Left renal pelvis (tissue), 4 donors: ENCODE data around the gene ACADL. TPM values are rescaled to one million over a fixed set of nuclear protein-coding genes. Genes with fewer than 3 reads are reported as not detected.
"Not testable (repeated sequence)": the region's sequence is repeated elsewhere in the genome, so short reads cannot be mapped to it uniquely, and the experiment has no call there.

Source experiments
- DNase-seq, 4 donors: peaks; one replicate each; pipeline ENCODE4 v3.0.0-alpha.2; 2013; ENCODE audit warnings: low read depth in 4 of 4, low spot score in 3 of 4
- polyA plus RNA-seq, 4 donors: library from polyadenylated mRNA; unstranded; fragments of 120-200 nt; gene quantifications; one replicate each; pipeline ENCODE4 v1.2.1, GENCODE V29; 2013; ENCODE audit not compliant: insufficient read length in 4 of 4

ACADL gene
- polyA plus RNA-seq, 4 donors, result 2.3 to 24.0 (median 18.1) TPM

- no peak for DNase-seq
These were observed 21.7 kb downstream of the ACADL start for GRCh38 chr2:210203558-210203957.

- DNase-seq, result no peak
These were observed 22.1 kb downstream of the ACADL start for GRCh38 chr2:210203147-210203546.

- DNase-seq, result no peak
These were observed 25.4 kb downstream of the ACADL start for GRCh38 chr2:210199854-210200253.

DNA sequence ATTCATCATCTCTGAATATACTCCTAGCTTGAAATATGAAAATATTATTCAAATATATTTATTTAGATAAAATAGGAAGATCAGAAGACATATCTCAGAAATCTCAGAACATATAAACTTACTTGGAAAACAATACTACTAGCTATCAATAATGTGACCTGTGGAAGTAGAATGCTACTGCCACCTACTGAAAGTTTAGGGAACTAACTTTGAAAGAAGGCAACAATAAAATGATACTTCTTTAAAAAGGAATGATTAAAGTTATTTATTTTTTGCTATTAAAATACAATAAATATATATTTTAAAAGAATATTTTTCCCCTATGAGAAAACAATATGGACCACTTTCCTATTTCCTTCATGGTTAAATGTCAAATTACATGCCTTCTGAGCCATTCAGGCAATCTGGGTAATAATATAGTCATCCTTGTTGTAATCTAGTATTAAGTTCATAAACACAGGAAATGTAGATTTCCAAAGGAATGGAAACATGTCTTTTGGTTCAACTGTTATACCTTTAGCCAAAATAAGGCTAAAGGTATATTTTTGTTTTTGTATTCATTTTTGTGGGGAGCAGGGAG, 26.0 kb downstream of the ACADL start:
- no peak for DNase-seq

DNA sequence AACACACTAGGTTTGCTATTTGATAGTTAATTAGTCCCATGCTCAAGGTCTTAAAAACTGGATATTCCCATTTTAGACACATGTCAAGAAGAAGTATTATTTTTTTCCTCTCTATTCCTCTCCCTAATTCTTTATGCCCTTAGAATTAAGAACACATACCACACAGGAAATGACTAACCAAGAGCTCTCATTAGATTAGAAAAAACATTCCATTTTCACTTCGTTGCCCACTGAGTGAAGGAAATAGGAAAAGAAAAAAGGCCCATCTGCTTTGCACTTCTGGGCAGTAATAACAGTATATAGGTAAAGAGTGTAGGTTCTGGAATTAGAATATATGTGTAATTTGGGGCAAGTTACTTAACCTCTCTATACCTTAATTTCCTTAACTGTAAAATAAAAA, 26.9 kb downstream of the ACADL start:
- DNase-seq, result no peak

DNA sequence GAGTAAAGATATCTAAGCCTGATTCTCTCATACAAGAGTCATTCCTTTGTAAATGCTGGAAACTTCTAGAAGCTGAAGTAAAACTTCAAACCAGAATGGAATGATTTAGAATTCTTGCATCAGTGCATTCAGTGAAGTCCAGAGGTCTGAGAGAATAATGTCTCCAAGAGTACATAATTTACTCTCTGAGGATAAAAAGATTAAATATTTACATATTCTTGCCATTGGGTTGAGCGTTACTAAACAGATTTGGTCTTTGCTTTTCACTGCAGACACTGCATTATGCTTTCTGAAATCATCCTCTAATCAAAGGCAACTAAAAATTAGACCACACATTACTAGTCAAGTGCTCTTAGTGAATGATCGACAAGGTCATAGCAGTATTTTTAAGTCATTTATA, 27.5 kb downstream of the ACADL start:
- DNase-seq, result no peak

DNA sequence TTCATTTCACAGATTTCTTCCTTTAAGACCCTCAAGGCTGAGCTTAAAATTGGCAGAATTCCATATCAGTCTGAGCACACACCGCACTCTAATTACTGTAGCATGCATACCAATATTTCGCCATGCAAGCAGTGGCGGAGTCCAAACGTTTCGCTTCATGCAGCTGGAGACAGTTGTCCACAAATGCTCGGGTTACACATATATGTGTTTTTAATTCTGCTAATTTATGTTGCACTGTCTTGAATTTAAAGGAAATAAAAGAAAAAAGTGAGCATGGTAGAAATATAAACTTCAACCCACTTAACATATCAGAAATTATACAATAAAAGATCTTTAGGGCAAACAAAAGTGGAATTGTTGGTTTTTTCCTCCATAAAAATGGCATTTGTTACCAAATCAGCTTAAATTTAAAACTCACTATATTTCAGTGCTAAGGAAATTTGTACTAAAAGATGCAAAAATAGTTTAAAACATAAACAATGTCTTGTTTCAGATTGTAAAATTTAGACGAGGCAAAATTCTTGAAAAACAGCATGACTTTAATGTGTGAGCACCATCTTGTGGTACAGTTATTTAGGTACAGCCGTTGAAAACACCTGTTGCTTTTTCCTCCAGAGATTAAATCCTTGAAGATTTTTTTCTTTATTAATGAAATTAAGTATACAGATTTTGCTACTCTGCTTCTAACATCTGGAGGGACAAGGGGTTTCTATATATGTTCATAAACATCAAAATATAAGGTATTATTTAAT, 30.0 kb downstream of the ACADL start:
- no peak for DNase-seq

DNA sequence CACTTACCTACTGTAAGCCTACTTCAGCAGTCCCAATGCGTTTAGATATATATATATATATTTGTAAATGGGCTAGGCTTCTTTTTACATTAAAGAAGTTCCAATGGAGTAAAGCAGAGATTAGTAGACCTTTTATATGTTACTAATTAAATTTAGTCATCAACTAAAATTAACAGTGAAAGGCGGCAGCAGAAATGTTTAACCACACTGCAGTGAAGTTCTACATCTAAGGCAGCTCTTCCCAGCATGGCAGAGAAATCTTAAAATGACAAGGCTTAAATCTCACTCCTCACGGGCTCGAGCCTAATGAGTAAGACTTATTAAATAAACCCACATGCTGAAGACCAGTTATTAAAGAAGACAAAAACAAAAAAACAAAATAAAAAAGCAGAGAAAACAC, 34.9 kb downstream of the ACADL start:
- no peak for DNase-seq

DNA sequence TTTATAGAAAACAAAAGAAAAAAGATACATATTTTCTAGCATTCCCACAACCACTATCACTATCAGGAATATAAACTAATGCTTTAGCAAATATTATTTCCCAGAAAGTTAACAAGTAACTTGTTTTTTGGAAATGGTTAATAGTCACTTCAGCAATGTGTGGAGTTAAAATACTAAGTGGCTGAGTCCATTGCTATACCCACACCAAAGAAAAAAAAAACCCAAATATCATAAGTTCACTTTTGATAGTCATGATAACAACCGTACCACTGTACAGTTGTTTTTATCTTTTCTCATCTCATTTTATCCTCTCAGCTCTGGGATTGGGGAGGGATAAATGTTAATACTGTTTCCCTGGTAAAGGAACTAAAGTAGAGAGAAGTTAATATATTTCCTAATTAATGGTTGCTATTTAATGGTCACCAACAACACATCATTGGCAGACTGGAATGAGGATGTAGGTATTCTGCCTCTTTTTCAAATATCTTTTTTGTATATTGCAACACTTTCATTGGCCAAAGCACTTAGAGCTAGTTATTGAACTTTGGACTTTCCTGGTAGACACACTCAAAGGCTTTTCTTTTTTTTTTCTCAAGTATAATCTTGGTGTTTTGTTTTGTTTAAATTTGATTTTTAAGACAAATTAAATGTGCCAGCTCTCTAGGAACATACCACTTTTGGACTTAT, 35.7 kb downstream of the ACADL start:
- no peak for DNase-seq

GRCh38 chr2:210188755-210189154, 36.5 kb downstream of the ACADL start:
- no peak for DNase-seq

DNA sequence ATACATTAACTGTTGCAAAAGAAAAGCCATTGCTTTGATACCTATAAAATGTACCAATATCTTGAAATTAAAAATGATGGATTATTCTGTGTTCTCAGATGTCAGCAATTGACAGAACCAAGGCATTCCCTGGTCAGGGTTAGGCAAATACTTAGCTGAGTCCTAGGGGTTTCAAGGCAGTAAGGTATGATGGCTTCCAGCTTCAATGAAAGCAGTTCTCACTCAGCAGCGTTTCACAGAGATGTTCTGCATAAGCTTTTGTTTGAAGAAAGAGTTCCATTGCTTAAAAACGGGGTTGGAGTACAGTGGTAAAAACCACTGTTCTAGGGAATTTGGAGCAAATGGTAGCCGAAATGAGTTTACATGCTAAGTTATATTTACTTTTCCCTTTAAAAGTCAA, 37.1 kb downstream of the ACADL start:
- no peak for DNase-seq

DNA sequence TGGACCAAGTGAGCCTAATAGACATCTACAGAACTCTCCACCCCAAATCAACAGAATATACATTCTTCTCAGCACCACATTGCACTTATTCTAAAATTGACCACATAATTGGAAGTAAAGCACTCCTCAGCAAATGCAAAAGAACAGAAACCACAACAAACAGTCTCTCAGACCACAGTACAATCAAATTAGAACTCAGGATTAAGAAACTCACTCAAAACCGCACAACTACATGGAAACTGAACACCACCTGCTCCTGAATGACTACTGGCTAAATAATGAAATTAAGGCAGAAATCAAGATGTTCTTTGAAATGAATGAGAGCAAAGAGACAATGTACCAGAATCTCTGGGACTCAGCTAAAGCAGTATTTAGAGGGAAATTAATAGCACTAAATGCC, 41.3 kb downstream of the ACADL start:
- DNase-seq, result not testable (repeated sequence)

- not testable (repeated sequence) for DNase-seq
These were observed 43.6 kb downstream of the ACADL start for GRCh38 chr2:210181606-210182088.

DNA sequence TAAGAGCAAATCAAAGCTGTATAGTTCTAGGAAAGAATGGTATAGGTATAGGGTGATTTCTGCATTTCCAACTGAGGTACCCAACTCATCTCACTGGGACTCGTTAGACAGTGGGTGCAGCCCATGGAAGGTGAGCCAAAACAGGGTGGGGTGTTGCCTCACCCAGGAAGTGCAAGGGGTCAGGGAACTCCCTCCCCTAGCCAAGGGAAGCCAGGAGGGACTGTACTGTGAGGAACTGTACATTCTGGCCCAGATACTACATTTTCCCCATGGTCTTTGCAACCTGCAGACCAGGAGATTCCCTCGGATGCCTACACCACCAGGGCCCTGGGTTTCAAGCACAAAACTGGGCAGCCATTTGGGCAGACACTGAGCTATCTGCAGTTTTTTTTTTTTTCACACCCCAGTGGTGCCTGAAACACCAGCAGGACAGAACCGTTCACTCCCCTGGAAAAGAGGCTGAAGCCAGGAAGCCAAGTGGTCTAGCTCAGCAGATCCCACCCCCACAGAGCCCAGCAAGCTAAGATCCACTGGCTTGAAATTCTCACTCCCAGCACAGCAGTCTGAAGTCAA, 44.1 kb downstream of the ACADL start:
- DNase-seq, result not testable (repeated sequence)

- DNase-seq, result no peak
These were observed 44.8 kb downstream of the ACADL start for GRCh38 chr2:210180477-210180876.

DNA sequence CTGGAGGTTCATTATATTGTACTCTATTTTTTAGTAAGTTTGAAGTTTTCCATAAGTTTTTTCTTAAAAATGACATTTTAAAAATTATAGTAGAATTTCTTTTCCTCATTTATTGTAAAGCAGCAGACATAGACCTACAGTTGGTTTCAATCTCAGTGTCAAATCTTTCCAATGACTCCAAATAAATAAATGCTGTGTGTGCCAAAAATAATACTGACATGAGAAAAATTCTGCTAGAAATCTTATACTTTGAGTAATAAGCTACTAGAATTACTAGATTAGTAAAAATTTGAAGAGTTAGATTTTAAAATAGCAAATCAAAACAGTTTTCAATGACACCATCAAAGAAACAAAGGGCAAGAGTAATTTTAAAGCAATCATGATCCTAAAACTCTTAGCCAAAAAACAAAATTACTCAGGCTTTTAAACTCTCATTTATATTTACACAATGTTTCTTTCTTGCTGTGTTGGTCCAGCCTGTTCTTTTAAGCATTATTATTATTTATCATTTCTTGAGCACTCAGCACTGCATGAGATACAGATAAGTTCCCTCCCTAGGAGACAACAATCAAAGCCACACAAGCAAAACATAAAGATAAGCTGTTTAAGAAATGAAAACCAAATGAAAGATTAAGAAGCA, 45.8 kb downstream of the ACADL start:
- DNase-seq, result no peak

DNA sequence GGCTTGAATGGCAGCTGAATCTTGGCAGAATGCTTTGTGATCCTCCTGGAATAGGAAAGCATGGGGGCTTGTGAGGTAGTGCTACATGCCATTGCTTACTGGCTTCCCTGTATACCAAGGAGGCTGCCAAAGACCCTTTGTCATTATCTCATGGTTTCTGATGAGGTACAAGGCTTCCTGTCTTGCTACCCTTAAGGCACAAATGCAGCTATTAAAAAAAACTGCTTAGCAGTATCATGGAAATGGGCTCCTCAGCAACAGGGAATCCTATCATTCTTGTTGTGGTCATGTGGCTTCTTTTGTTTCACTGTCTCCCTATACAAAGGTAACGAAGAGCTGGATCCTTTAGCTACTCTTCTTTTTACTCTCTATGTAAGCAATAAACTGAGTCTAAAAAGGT, 47.5 kb downstream of the ACADL start:
- DNase-seq, result no peak

GRCh38 chr2:210177115-210177514, 48.1 kb downstream of the ACADL start:
- not testable (repeated sequence) for DNase-seq

DNA sequence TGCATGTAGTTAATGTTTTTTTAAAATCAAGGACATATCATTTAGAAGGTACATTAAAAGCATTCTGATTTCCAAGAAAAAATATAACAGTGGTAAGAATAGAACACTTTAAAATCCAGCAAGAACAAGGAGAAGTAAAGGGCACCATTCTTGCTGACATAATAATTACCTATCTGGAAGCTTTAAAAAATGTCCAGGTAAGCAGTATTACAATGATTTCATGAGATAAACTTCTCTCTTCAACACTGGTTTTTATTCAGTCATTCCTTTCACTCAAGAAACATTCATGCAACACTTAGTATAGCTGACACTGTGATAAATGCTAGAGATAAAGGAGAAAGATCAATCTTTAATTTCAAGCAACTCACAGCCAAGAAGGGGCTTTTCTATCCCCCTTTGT, 51.2 kb downstream of the ACADL start:
- no peak for DNase-seq

DNA sequence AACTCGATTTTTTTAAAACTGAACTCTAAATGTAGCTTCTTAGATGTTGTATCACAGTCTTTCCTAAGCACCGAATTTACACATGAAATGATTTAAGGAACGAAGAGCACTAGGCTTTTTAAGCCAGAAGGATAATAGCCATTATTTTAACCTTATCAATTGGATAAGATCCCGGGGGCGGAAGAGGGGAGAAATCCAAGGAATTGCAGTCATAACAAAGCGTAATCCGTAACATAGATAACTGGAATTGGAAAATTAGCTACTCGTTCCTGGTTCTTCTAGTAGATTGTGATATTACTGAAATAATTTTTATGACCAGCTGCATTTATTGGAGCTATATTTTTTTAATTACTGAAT, 53.0 kb downstream of the ACADL start:
- no peak for DNase-seq
